Neural cell (in vitro differentiated cells): Measurements from ENCODE around the gene GSTA1. TPM values are rescaled to one million over a fixed set of nuclear protein-coding genes. Genes with fewer than 3 reads are reported as not detected.
"Not testable (repeated sequence)": the region's sequence is repeated elsewhere in the genome, so short reads cannot be mapped to it uniquely, and the experiment has no call there.

Experiments
- H2AFZ ChIP-seq: fragments of 200-600, 300-800 bp; sonication (generic), shearing (Covaris generic); 2 replicates; pipeline ENCODE4 v1.6.0; 2014; ENCODE audit warnings: low read depth, mild to moderate bottlenecking, antibody characterized with exemption, low read length, moderate library complexity
- H3F3A ChIP-seq: fragments of 200-600 bp; shearing (Covaris generic); 2 replicates; pipeline ENCODE4 v1.6.1; 2016; ENCODE audit warnings: mild to moderate bottlenecking, moderate library complexity, mixed read lengths, antibody characterized with exemption, low read length; ENCODE audit not compliant: insufficient read depth, poor library complexity, severe bottlenecking
- H3K27ac ChIP-seq: fragments of 200-600, 300-800 bp; sonication (generic), shearing (Covaris generic); 2 replicates; pipeline ENCODE4 v1.5.1; 2014; ENCODE audit warnings: mild to moderate bottlenecking, low read length, moderate library complexity
- H3K27me3 ChIP-seq: fragments of 300-800, 200-600 bp; sonication (generic), shearing (Covaris generic); 2 replicates; pipeline ENCODE4 v1.6.0; 2014; ENCODE audit warnings: mild to moderate bottlenecking, low read depth, low read length, moderate library complexity; ENCODE audit not compliant: insufficient read depth
- H3K36me3 ChIP-seq: fragments of 300-800, 200-600 bp; sonication (generic), shearing (Covaris generic); 2 replicates; pipeline ENCODE4 v1.5.1; 2014; ENCODE audit warnings: mild to moderate bottlenecking, antibody characterized with exemption, low read length, moderate library complexity; ENCODE audit not compliant: insufficient read depth
- H3K4me2 ChIP-seq: fragments of 300-800, 200-600 bp; sonication (generic), shearing (Covaris generic); 2 replicates; pipeline ENCODE4 v1.6.0; 2014; ENCODE audit warnings: mild to moderate bottlenecking, low read length
- H3K4me3 ChIP-seq: fragments of 300-800, 200-600 bp; sonication (generic), shearing (Covaris generic); 2 replicates; pipeline ENCODE4 v1.5.1; 2014; ENCODE audit warnings: mild to moderate bottlenecking, low read length, moderate library complexity
- H3K79me2 ChIP-seq: fragments of 200-600 bp; shearing (Covaris generic); replicated peaks from 2 replicates; pipeline ENCODE4 v1.6.0; 2014; ENCODE audit warnings: mild to moderate bottlenecking, low read length, moderate library complexity; ENCODE audit not compliant: insufficient read depth
- H3K9ac ChIP-seq: fragments of 300-800, 200-600 bp; sonication (generic), shearing (Covaris generic); 2 replicates; pipeline ENCODE4 v1.6.1; 2016; ENCODE audit warnings: mild to moderate bottlenecking, low read length, mixed read lengths
- H3K9me2 ChIP-seq: fragments of 200-600 bp; shearing (Covaris generic); 2 replicates; pipeline ENCODE4 v1.6.1; 2016; ENCODE audit warnings: mild to moderate bottlenecking, low read length, mixed read lengths; ENCODE audit not compliant: insufficient read depth
- H3K9me3 ChIP-seq: fragments of 200-600, 300-800 bp; sonication (generic), shearing (Covaris generic); 2 replicates; pipeline ENCODE4 v1.6.1; 2016; ENCODE audit warnings: mild to moderate bottlenecking, mixed run types, low read length, moderate library complexity, mixed read lengths
- H4K20me1 ChIP-seq: fragments of 200-600 bp; shearing (Covaris generic); 2 replicates; pipeline ENCODE4 v1.6.1; 2016; ENCODE audit warnings: mild to moderate bottlenecking, mixed run types; ENCODE audit not compliant: insufficient read depth
- CTCF ChIP-seq: fragments of 450-650 bp; IDR thresholded peaks from 2 replicates; pipeline ENCODE4 v1.5.1; 2014; ENCODE audit warnings: antibody characterized with exemption, mild to moderate bottlenecking, moderate library complexity; ENCODE audit not compliant: poor library complexity, severe bottlenecking
- EP300 ChIP-seq: fragments of 450-650 bp; conservative IDR thresholded peaks from 2 replicates; pipeline ENCODE4 v1.6.1; 2014; ENCODE audit warnings: antibody characterized with exemption, mild to moderate bottlenecking, moderate library complexity; ENCODE audit not compliant: poor library complexity, severe bottlenecking
- EZH2 ChIP-seq: fragments of 200-600, 300-800 bp; shearing (Covaris generic), sonication (generic); IDR thresholded peaks from 2 replicates; pipeline ENCODE4 v1.6.1; 2014; ENCODE audit warnings: antibody characterized with exemption, low read length, borderline replicate concordance, mild to moderate bottlenecking; ENCODE audit not compliant: insufficient read depth, poor library complexity, severe bottlenecking
- MXI1 ChIP-seq: fragments of 450-650 bp; conservative IDR thresholded peaks from 2 replicates; pipeline ENCODE4 v1.6.1; 2014; ENCODE audit warnings: antibody characterized with exemption, mild to moderate bottlenecking; ENCODE audit not compliant: poor library complexity, severe bottlenecking
- POLR2AphosphoS5 ChIP-seq: IDR thresholded peaks from 2 replicates; pipeline ENCODE4 v1.6.1; 2012
- RAD21 ChIP-seq: fragments of 450-650 bp; conservative IDR thresholded peaks from 2 replicates; pipeline ENCODE4 v1.6.1; 2014; ENCODE audit warnings: antibody characterized with exemption, mild to moderate bottlenecking, moderate library complexity
- SMC3 ChIP-seq: fragments of 450-650 bp; conservative IDR thresholded peaks from 2 replicates; pipeline ENCODE4 v1.6.1; 2014; ENCODE audit warnings: antibody characterized with exemption, mild to moderate bottlenecking, moderate library complexity; ENCODE audit not compliant: poor library complexity
- TAF1 ChIP-seq: IDR thresholded peaks from 2 replicates; pipeline ENCODE4 v1.6.1; 2012; ENCODE audit warnings: low read depth
- polyA plus RNA-seq: library from polyadenylated mRNA; depleted of rRNA; stranded (reverse); fragments of >200 nt; gene quantifications from 2 replicates; pipeline ENCODE4 v1.2.3, GENCODE V29; 2014
- TF ChIP-seq, protein P1 (sequence below): IDR thresholded peaks from 2 replicates; pipeline ENCODE4 v1.6.1; 2012; ENCODE audit warnings: borderline replicate concordance

Gene GSTA1
- polyA plus RNA-seq, 1 donor from 2014 or later = not detected

GRCh38 chr6:52801188-52801841 is 2.3 kb downstream of the GSTA1 start:
- H3K9ac ChIP-seq = no peak overlapping the region
- TF ChIP-seq, protein P1, sequence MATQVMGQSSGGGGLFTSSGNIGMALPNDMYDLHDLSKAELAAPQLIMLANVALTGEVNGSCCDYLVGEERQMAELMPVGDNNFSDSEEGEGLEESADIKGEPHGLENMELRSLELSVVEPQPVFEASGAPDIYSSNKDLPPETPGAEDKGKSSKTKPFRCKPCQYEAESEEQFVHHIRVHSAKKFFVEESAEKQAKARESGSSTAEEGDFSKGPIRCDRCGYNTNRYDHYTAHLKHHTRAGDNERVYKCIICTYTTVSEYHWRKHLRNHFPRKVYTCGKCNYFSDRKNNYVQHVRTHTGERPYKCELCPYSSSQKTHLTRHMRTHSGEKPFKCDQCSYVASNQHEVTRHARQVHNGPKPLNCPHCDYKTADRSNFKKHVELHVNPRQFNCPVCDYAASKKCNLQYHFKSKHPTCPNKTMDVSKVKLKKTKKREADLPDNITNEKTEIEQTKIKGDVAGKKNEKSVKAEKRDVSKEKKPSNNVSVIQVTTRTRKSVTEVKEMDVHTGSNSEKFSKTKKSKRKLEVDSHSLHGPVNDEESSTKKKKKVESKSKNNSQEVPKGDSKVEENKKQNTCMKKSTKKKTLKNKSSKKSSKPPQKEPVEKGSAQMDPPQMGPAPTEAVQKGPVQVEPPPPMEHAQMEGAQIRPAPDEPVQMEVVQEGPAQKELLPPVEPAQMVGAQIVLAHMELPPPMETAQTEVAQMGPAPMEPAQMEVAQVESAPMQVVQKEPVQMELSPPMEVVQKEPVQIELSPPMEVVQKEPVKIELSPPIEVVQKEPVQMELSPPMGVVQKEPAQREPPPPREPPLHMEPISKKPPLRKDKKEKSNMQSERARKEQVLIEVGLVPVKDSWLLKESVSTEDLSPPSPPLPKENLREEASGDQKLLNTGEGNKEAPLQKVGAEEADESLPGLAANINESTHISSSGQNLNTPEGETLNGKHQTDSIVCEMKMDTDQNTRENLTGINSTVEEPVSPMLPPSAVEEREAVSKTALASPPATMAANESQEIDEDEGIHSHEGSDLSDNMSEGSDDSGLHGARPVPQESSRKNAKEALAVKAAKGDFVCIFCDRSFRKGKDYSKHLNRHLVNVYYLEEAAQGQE = no peak
- TF ChIP-seq POLR2AphosphoS5 = no peak
- TF ChIP-seq TAF1 = no peak
- no peak for TF ChIP-seq SMC3
- TF ChIP-seq EP300 = no peak
- TF ChIP-seq EZH2 = no peak
- no peak for TF ChIP-seq MXI1
- no peak for TF ChIP-seq CTCF
- no peak for TF ChIP-seq RAD21

DNA sequence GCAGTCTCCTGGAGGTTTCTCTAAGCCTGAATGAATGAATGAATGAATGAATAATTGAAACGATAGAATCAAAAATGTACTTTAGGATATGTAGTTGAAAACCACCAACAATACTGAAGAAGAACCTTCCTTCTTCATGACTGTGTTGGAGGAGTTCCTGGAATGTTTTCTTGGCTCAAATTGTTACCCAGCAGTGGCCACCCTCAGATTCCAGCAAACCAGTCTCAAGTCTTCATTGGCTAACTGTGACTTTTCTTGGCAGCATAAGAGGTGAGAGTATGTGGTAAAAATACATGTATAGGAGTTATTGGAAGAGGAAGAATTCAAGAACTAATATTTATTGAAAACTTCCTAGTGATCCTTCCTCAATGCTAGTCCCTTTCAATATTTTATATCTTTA is 4.3 kb downstream of the GSTA1 start:
- not testable (repeated sequence) for H3K27ac ChIP-seq, H3K27me3 ChIP-seq, H3K36me3 ChIP-seq, H3K9me2 ChIP-seq, H3K79me2 ChIP-seq, H3K4me2 ChIP-seq, H3K9me3 ChIP-seq, H3F3A ChIP-seq, H4K20me1 ChIP-seq, H2AFZ ChIP-seq, H3K9ac ChIP-seq, H3K4me3 ChIP-seq

More at GRCh38 chr6:52801188-52801841, 2.3 kb downstream of the GSTA1 start:
- Histone ChIP-seq H3F3A (no peaks in the 10 kb centered on the region), H3K27ac (no peak overlapping the region), H3K4me2 (no peak overlapping the region), H2AFZ (no peak overlapping the region), H3K27me3 (no peaks in the 10 kb centered on the region), H3K9me2 (no peaks in the 10 kb centered on the region), H3K4me3 (no peak overlapping the region), H3K9me3 (no peaks in the 10 kb centered on the region), H3K79me2 (no peaks in the 10 kb centered on the region), H3K36me3 (no peaks in the 10 kb centered on the region), H4K20me1 (no peaks in the 10 kb centered on the region)

DNA sequence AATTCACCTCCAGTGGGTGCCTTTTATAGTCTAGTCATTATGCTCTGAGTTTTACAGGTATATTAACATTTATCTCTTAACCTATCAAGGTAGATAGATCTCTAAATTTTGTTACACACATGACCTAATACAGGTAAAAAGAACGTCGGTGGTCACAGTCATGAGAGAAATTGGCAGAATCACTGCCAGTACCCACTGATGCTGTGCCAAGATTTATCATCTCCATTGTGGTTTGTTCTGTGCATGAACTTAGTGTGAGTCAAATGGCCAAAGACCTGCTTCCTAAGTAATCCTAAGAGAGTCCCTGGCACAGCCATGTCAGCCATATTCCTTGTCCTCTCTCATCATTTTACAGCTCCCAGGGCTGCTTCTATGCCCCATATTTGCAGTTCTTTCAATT is 9.2 kb downstream of the GSTA1 start:
- not testable (repeated sequence) for H3K36me3 ChIP-seq, H3K4me3 ChIP-seq, H3K9me3 ChIP-seq, H3K27ac ChIP-seq, H3F3A ChIP-seq, H3K9ac ChIP-seq, H2AFZ ChIP-seq, H3K27me3 ChIP-seq, H3K79me2 ChIP-seq, H3K9me2 ChIP-seq, H4K20me1 ChIP-seq, H3K4me2 ChIP-seq
